ENCODE data around the gene RAB6A.

DNA sequence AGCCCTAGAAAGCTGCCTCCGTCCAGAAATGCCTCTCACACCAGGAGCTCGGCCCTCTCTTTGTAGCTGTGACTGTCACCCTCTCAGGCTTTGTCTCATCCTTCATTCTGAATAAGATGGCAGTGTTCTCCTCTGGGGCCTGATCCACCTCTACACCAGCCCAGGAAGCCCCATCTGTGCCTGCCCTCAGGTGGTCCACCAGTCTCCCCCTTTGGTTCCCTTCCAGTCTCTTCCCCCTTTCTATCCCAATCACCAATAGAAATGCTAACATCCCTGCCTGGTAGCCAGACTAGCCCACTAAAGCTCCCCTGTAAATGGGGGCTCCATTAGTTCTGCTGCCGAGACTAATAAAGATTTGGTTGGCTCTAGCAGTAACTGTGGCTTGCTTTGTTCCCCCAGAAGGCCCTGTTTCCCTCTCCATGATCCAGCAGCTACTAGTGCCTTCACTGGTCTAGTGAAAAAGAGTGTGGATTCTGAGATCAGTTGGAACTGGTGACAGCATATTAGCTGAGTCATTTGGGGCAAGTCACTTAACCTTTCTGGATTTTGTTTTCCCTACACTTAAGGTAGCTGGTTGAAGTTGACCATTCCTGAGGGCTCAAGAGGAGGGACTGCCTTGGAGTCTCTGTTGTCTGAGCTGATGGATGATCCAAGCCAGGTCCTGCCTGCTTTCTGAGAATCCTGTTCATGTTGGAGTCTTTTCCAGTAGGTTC lies 98.3 kb downstream of the RAB6A start:
- TF ChIP-seq, protein P1, sequence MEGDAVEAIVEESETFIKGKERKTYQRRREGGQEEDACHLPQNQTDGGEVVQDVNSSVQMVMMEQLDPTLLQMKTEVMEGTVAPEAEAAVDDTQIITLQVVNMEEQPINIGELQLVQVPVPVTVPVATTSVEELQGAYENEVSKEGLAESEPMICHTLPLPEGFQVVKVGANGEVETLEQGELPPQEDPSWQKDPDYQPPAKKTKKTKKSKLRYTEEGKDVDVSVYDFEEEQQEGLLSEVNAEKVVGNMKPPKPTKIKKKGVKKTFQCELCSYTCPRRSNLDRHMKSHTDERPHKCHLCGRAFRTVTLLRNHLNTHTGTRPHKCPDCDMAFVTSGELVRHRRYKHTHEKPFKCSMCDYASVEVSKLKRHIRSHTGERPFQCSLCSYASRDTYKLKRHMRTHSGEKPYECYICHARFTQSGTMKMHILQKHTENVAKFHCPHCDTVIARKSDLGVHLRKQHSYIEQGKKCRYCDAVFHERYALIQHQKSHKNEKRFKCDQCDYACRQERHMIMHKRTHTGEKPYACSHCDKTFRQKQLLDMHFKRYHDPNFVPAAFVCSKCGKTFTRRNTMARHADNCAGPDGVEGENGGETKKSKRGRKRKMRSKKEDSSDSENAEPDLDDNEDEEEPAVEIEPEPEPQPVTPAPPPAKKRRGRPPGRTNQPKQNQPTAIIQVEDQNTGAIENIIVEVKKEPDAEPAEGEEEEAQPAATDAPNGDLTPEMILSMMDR (conservative IDR thresholded peaks at IDR 0.05; ENCODE audit: low read depth, low read length), result no peak
- TF ChIP-seq EZH2 (IDR thresholded peaks at IDR 0.05; ENCODE audit: borderline replicate concordance, low read depth, low read length, poor library complexity, severe bottlenecking), result no peak

Data from A673 (cell line).